Duodenal mucosa (tissue), 2 donors: ENCODE data around the gene BAG3.

ENCODE experiments used
- H3K27ac ChIP-seq: one replicate; pipeline ENCODE4 v1.7.0; 2013; ENCODE audit warnings: low read depth, low read length
- H3K27me3 ChIP-seq, 2 donors: one replicate each; pipeline ENCODE4 v1.7.0; 2013; ENCODE audit warnings: low read length in 2 of 2, control low read depth in 1 of 2; ENCODE audit not compliant: insufficient read depth in 2 of 2, control insufficient read depth in 1 of 2
- H3K36me3 ChIP-seq, 2 donors: one replicate each; pipeline ENCODE4 v1.7.0; 2013; ENCODE audit warnings: low read length in 2 of 2, control low read depth in 1 of 2; ENCODE audit not compliant: insufficient read depth in 2 of 2, control insufficient read depth in 1 of 2
- H3K4me1 ChIP-seq, 2 donors: one replicate each; pipeline ENCODE4 v1.7.0; 2013; ENCODE audit warnings: low read length in 2 of 2, control low read depth in 1 of 2; ENCODE audit not compliant: insufficient read depth in 2 of 2, control insufficient read depth in 1 of 2
- H3K4me3 ChIP-seq, 2 donors: one replicate each; pipeline ENCODE4 v1.7.0; 2013; ENCODE audit warnings: low read length in 2 of 2, low read depth in 1 of 2
- H3K9ac ChIP-seq, 2 donors: one replicate each; pipeline ENCODE4 v1.7.0; 2013; ENCODE audit warnings: low read length in 2 of 2, low read depth in 1 of 2
- H3K9me3 ChIP-seq, 2 donors: one replicate each; pipeline ENCODE4 v1.7.0; 2013; ENCODE audit warnings: low read length in 2 of 2, control low read depth in 1 of 2; ENCODE audit not compliant: control insufficient read depth in 1 of 2

The BAG3 gene

DNA sequence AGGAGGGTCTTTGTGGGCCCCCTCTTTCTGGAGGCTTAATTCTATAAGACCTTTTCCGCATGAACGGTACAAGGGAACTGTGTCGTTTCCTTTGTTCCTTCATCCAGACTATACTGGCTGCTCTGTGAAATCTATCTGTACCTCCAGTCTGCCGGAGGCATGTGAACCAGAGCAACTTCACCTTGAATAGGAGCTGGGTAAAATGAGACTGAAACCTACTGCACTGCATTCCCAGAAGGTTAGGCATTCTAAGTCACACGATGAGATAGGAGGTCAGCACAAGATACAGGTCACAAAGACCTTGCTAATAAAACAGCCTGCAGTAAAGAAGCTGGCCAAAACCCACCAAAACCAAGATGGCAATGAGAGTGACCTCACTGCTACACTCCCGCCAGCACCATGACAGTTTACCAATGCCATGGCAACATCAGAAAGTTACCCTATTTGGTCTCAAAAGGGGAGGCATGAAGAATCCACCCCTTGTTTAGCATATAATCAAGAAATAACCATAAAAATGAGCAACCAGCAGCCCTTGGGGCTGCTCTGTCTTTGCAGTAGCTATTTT, 37.9 kb downstream of the BAG3 start:
- no peak overlapping the region for H3K27ac ChIP-seq
- no peaks in the 10 kb centered on the region for H3K27me3 ChIP-seq
- no peaks in the 10 kb centered on the region for H3K36me3 ChIP-seq
- H3K9ac ChIP-seq: no peak overlapping the region
- H3K9me3 ChIP-seq: no peaks in the 10 kb centered on the region
- no peak overlapping the region for H3K4me3 ChIP-seq
- peaks cover 7 to 8% of the 10 kb centered on the region in 2 donors for H3K4me1 ChIP-seq

DNA sequence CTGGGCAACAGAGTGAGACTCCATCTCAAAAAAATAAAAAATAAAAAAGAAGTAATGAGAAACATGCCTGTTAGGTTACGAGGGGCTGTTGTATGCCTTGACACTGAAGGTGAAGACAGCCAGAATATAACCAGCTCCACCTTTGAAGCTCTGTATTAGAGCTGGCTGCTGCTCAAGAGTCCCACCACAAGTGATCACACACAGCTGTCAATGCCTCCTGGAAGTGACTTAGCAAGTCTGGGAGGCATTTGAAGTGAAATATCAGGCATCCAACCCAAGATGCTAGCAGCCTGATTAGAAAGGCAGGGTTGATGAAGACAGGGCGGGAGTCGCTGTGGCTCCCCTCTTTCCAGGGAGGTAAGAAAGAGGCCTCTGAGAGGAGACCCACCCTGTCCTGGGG, 40.5 kb downstream of the BAG3 start:
- H3K9me3 ChIP-seq: no peaks in the 10 kb centered on the region
- peaks cover 5 to 6% of the 10 kb centered on the region in 2 donors for H3K4me1 ChIP-seq
- no peaks in the 10 kb centered on the region for H3K27me3 ChIP-seq
- H3K4me3 ChIP-seq: no peak overlapping the region
- H3K27ac ChIP-seq: no peak overlapping the region
- no peaks in the 10 kb centered on the region for H3K36me3 ChIP-seq
- H3K9ac ChIP-seq: no peak overlapping the region

DNA sequence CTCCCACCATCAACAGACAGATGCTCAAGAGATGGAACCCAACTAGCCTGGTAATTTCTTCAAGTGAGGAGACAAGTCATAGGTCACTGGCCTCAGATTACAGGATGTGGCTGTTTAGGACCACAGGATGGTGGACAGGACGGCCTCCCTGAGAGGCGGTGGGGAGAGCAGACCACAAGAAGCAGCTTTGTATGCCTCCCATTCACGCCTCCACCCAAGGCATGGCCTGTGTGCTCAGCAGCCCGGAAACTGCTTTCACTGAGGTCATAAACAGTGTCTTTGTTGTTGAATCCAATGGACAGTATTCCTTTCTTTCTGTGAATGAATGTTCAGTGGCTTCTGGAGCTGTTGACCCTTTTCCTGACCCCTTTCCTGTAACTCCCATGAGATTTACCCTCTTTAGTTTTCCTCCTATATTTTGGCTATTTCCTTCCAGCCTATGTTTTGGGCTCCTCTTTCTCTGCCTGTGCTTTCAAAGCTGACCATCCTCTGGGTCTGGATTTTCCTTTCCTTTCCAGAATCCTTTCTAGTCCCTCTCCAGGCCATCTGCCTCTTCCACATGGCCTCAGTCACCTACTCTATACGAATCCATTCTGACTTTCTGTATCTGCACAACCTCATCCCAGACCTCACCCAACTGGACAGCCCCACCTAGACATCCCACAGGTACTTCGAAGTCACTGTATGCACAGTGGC, 42.2 kb downstream of the BAG3 start:
- Histone ChIP-seq H3K9ac (no peak overlapping the region), H3K27ac (no peak overlapping the region)

DNA sequence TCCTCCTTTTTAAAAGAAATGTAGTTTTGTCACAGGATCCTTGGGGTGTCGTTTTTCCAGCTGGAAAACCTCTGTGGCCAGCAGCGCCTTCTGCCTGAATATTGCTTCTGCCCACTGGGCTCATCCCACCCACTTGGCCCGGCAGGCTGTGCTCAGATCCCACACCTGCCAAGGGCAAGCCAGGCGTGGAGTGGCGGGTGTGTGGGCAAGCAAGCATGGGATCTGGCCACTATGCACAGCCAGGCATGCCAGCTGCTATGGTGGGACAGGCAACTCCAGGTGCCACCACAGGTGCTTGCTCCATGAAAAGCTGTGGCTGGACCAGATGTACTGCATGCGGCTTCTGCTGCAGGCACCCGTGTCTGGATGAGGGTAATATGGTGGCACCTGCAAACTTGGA, 43.4 kb downstream of the BAG3 start:
- Histone ChIP-seq H3K36me3 (no peaks in the 10 kb centered on the region), H3K27ac (no peak overlapping the region), H3K27me3 (no peaks in the 10 kb centered on the region), H3K4me3 (no peak overlapping the region), H3K9me3 (no peaks in the 10 kb centered on the region), H3K4me1 (no peaks in the 10 kb centered on the region), H3K9ac (no peak overlapping the region)

More for the DNA sequence above, 42.2 kb downstream of the BAG3 start:
- no peaks in the 10 kb centered on the region for H3K36me3 ChIP-seq
- no peaks in the 10 kb centered on the region for H3K9me3 ChIP-seq
- H3K27me3 ChIP-seq: no peaks in the 10 kb centered on the region
- no peaks in the 10 kb centered on the region for H3K4me1 ChIP-seq
- no peak overlapping the region for H3K4me3 ChIP-seq

DNA sequence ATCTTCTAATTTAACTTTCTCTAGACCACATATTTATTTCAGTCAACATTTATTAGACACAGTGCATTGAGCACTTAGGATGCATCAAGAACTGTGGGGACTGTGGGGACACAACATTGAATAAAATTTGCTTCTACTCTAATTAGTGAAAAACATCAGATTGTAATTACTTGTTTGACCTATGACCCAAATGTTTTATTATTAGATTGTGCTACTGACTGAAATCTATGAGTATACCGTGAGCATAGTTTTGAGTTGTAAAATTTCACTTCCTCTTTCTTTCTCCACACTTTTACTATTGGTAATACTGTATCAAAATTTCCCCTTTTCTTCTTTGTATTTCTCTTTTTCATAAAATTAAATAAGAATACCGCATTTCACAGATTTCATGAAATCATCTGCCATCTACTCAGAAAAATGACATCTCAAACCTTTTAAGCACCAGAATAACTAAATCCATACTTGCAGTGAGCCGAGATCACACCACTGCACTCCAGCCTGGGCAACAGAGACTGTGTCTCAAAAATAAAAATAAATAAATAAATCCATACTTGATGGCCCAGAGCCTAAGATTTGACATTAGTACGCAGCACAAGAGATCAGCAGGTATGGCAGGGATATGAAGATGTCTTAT, 49.3 kb downstream of the BAG3 start:
- H3K9me3 ChIP-seq: no peaks in the 10 kb centered on the region
- no peak overlapping the region for H3K27ac ChIP-seq
- H3K27me3 ChIP-seq: no peaks in the 10 kb centered on the region
- peaks cover 0 to 4% of the 10 kb centered on the region in 2 donors for H3K4me1 ChIP-seq
- no peak overlapping the region for H3K4me3 ChIP-seq
- H3K9ac ChIP-seq: no peak overlapping the region
- H3K36me3 ChIP-seq: no peaks in the 10 kb centered on the region

DNA sequence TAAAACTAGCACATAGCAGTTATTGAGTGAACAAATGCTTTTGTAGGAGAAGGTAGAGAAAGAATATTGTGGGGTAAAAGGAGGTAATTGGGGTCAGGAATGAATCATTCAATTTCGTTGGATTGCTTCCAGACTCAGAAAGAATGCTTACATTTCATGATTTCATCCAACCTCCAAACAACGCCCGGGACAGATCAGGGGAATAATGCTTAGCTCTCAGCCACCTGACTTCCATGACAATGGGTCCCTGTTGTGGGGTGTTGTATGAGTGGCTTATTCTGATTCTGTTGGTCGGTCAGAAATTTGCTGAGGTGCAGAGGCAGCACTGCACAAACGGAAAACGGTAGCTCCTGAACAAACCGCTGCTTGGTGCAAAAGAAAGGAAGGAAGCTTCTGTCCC, 50.7 kb downstream of the BAG3 start:
- H3K4me1 ChIP-seq: peaks cover 0 to 4% of the 10 kb centered on the region in 2 donors
- no peak overlapping the region for H3K4me3 ChIP-seq
- H3K9ac ChIP-seq: no peak overlapping the region
- H3K9me3 ChIP-seq: peaks cover 0 to 3% of the 10 kb centered on the region in 2 donors
- H3K27me3 ChIP-seq: no peaks in the 10 kb centered on the region
- H3K27ac ChIP-seq: no peak overlapping the region
- no peaks in the 10 kb centered on the region for H3K36me3 ChIP-seq

DNA sequence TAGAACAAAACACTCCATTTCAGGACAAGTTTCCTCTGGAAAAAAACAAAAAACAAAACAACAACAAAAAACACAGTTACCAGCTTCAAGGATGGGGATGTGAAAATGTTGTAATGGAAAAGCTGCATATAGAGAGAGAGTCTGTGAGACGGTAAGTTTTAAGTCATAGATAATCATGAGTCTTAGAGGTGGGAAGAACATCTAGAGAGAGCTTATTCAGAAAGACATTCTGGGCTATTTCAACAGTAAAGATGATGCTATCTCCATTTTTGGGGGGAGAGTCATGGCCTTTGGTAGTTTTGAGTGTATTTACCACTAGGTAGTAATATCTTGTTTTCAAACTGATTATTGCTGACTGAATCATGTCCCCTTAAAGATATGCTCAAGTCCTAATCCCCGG, 51.4 kb downstream of the BAG3 start:
- H3K36me3 ChIP-seq: no peaks in the 10 kb centered on the region
- peaks cover 0 to 4% of the 10 kb centered on the region in 2 donors for H3K4me1 ChIP-seq
- no peak overlapping the region for H3K9ac ChIP-seq
- H3K9me3 ChIP-seq: peaks cover 0 to 4% of the 10 kb centered on the region in 2 donors
- no peak overlapping the region for H3K4me3 ChIP-seq
- no peaks in the 10 kb centered on the region for H3K27me3 ChIP-seq
- H3K27ac ChIP-seq: no peak overlapping the region

DNA sequence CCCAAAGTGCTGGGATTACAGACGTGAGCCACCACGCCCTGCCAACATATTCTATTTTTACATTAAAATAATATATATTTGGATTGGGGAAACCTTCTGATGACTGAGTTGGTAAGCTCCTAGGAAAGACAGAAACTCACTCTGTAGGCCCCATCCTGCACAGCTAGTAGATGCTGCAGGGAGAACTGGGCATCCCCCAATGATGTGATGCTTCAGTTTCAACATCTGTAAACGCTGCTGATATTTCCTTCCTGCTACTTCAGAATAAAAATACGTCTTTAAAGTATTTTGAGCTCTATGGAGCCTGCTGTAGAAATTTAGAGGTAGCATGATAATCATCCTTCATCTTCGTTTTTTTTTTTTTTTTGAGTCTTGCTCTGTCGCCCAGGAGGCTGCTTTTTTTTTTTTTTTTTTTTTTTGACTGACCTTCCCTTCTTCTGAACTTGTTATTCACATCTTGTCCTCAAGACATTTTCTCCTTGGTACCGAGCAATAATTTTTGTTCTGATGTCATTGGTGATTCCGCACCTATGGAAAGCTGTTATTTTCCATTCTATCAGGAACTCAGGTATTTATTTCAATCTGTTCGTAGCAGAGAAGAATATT, 52.8 kb downstream of the BAG3 start:
- Histone ChIP-seq H3K27me3 (no peaks in the 10 kb centered on the region), H3K27ac (no peak overlapping the region), H3K9ac (no peak overlapping the region), H3K36me3 (no peaks in the 10 kb centered on the region), H3K9me3 (peaks cover 0 to 4% of the 10 kb centered on the region in 2 donors), H3K4me1 (peaks cover 0 to 4% of the 10 kb centered on the region in 2 donors), H3K4me3 (no peak overlapping the region)

DNA sequence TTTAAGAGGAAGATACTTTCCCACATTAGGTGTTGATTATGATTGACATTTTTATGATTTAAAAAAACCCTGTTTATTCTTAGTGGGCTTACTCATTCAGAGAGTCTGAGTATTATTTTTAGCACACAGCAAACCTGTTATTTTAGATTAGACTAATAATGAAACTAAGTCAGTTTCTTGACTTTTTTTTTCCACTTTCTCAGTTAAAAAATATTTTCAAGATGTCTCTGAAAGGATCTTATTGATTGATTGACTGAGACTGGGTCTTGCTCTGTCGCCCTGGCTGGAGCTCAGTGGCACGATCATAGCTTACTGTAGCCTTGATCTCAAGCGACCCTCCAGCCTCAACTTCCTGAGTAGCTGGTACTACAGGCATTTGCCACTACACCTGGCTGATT, 54.3 kb downstream of the BAG3 start:
- H3K4me1 ChIP-seq: peaks cover 0 to 4% of the 10 kb centered on the region in 2 donors
- H3K27me3 ChIP-seq: no peaks in the 10 kb centered on the region
- H3K9ac ChIP-seq: no peak overlapping the region
- H3K36me3 ChIP-seq: no peaks in the 10 kb centered on the region
- H3K27ac ChIP-seq: no peak overlapping the region
- peaks cover 0 to 4% of the 10 kb centered on the region in 2 donors for H3K9me3 ChIP-seq
- no peak overlapping the region for H3K4me3 ChIP-seq
